ENCODE measurements around the gene PCNT.
A peak's percentile ranks its signal among the peaks of the same experiment; 100 is the strongest.

The PCNT gene

DNA sequence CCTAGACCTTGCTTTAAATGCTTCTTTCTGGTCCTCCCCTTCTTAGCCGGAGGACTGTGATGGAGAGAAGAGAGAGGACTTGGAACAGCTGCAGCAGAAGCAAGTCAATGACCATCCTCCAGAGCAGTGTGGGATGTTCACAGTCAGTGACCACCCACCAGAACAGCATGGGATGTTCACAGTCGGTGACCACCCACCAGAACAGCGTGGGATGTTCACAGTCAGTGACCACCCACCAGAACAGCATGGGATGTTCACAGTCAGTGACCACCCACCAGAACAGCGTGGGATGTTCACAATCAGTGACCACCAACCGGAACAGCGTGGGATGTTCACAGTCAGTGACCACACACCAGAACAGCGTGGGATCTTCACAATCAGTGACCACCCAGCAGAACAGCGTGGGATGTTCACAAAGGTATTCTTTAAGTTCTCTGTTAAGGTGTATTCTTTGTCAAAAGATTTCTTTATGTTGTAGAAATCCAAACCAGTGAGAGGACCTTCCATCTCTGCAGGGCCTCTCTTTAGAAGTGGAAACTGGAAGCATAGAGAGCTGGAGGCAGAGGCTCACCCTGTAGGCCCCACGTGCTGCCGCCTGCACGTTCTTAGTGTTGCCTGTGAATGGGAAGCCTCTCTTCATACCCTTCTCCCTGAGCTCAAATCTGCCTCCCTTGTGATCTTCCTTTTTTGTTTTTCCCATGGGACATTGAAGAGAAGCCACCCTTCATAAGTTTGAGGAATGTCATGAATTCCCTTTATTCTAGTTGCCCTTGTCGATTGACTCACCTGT is 10.6 kb downstream of the PCNT start:
- no peak for DNase-seq (ENCODE audit: low spot score)

DNA sequence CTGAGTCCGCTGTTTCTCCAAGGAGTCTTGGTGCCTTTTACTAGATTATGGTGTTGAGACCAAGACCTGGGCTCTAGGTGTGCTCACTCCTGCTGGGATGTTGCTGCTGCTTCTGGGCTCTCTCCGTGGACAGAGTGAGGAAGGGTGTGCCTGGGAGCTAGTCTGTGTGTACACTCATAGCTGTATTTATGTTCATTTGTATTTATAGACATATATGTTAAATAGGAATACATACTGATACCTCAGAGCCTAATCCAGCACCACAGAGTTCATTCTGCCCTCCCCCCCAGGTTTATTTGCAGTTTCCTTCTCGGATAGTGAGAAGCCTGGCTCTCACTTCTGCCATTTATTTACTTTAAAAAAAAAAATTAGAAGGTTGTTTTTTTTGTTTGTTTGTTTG is 12.6 kb downstream of the PCNT start:
- no peak for DNase-seq (ENCODE audit: low spot score)

DNA sequence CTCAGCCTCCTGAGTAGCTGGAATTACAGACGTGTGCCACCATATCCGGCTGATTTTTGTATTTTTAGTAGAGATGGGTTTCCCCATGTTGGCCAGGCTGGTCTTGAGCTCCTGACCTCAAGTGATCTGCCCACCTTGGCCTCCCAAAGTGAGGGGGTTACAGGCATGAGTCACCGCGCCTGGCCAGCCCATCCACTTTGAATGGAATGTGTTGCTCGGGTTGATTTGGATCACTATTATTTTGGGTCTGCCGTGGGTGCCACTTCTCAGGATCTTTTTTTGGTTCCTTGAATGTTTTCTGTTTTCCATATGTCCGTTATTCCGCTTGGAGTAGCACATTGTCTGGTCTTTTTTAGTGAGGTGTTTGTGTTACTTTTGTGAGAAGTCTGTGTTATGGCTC is 17.0 kb downstream of the PCNT start:
- no peak for DNase-seq (ENCODE audit: low spot score)

DNA sequence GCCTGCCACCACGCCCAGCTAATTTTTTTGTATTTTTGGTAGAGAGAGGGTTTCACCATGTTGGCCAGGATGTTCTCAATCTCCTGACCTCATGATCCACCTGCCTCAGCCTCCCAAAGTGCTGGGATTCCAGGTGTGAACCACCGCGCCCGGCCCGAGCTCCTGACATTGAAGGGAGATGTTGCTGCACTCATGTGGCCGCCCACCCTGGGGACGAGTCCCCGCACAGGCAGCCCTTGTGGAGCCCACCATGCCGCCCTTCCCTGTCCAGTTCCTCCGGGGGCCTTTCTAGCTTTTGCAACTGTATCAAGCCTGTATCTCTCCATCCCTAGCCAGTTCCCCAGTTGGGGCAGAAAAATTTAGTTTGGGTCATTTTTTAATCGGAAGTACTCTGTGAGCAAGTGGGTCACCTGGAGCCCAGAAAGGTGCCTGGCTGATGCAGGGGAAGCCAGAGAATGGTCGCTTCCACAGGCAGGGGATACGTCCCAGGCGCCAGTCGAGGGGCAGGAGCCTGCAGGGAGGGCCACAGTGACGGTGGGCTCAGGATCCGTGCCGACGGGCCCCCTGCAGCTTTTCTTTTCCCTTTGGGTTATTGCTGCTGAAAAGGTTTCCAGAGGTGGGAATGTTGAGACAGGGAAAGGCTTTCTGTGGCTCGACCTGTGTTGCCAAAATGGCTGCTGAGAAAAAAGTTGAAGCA is 20.4 kb downstream of the PCNT start:
- no peak for DNase-seq (ENCODE audit: low spot score)

DNA sequence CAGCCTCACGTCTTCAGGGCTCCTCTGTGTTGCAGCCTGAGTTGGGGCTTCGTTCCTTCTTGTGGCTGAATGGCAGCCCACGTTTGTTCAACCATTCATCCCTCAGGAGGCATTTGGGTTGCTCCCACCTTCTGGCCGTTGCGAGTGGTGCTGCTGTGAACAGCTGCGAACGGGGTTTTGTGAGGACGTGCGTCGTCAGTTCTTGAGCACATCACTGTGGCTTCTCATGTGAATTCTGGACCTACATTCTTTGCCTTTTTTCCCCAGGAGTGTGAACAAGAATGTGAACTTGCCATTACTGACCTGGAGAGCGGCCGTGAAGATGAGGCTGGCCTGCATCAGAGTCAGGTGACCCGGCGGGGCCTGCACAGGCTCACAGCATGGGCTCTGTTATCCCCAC is 21.9 kb downstream of the PCNT start:
- no peak for DNase-seq (ENCODE audit: low spot score)

DNA sequence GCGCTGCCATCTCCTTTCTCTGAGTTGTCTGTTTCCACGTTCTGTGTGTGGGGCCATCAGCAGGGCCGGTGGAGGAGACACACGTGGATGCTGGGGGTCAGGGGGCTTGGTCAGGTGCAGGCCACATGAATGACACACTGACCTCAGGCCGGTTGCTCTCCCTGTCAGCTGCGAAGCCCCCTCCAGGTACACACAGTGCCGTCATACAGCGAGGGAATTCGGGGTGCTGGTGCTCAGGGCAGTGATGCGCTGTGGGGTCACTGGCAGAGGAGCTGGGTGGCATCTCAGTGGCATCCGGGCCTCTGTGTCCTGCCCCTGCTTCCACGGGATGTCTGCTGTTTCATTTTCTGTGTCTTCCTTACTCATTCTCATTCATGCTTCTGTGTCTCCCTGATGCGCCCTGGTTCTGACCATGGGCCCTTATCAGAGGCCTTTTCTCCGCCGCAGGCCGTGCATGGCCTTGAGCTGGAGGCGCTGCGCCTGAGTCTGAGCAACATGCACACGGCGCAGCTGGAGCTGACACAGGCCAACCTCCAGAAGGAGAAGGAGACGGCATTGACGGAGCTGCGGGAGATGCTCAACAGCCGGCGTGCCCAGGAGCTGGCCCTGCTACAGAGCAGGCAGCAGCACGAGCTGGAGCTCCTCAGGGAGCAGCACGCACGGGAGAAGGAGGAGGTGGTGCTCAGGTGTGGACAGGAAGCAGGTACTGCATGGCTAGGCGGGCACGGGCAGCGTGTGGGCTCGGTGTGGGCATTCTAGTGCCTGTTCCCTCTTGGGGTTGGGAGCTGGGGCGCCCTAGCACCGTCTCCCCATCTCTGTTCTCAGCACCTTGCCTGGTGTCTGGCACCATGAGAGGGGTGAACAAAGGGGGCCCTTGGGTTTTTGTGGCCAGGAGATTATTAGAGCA is 22.6 kb downstream of the PCNT start:
- no peak for DNase-seq (ENCODE audit: low spot score)

DNA sequence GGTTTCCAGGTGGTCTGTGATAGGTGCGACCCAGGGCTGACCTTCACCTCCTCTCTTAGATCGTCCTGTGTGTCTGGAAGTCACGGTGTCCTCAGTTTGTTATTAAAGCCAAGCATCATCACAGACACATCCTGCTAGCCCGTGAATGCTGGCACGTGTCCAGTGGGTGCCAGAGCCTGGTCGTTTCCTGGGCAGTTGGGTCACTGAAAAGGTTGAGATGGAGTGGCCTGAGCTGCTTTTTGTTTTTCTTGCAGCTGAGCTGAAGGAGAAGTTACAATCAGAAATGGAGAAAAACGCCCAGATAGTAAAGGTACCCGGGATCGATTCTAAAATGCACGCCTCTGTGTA is 23.2 kb downstream of the PCNT start:
- DNase-seq (ENCODE audit: low spot score), result no peak

DNA sequence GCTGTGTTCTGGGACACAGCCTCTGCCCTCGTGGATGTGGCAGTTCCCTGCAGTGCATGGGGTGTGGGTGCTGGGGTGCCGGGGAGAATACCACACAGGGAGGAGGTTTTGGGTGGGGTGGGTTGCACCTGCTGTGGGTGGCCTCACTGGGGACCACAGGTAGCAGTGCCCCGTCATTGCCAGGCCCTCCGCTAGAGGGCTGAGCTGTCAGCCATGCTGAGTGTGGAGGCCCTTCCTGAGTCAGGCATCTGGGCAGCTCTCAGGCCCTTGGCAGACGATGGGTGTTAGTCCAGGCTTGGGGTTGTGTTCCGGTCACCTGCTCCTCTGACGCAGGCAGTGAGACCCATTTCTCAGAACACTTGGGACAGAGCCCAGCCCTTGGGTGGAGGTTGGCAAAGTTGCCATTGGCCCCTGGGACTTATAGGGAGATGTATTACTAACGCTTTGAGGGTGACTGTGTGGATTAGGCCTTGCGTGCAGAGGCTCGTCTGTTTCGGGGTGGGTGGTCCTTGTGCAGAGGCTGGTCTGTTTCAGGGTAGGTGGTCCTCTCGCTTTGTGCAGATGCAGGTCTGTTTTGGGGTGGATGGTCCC is 23.9 kb downstream of the PCNT start:
- peak; percentile 63 for DNase-seq (ENCODE audit: low spot score)

DNA sequence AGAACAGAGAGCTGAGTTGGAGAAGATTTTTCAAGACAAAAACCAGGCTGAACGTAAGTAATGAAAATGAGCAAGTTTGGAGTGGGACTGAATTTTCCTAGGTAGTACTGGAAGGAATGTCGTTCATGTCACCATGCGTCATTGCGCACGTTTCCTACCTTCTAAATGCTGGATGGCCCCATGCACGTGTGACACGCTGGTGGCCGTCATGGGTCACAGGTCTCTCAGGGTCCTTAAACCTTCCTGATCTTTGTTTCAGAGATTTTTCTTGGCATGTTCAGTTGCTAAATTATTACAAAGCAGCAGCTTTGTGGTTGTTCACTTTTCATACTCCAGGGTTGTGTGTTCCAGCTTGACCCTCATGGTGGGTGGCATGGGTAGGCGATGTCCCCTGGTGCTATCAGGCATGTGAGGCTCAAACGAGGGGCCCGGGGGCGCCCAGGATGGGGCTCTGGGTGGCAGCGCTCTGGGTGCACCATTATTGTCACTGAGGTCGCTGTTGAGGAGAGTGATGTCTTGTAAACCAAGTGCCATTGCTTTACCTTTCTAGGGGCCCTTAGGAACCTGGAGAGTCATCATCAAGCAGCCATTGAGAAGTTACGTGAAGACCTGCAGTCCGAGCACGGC is 25.3 kb downstream of the PCNT start:
- DNase-seq (ENCODE audit: low spot score), result no peak

DNA sequence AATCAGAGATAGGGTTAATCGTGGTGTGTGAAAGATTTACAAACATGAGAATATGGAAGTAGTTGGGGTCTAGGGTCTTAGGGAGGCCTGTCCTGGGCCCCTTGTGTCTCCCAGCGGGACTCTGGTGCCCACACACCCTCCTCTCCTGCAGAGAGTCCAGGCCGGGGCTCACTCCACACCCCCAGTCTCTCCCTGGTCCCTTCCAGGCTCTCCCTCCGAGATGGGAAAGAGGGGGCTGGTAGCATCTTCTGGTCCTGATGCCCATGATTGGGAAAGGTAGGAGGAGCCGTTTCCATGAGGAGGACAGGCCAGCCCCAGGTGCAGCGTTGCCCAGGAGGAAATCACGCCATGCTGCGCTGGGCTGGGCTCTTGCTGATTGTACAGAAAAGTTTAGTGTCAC is 26.6 kb downstream of the PCNT start:
- DNase-seq (ENCODE audit: low spot score), result no peak

DNA sequence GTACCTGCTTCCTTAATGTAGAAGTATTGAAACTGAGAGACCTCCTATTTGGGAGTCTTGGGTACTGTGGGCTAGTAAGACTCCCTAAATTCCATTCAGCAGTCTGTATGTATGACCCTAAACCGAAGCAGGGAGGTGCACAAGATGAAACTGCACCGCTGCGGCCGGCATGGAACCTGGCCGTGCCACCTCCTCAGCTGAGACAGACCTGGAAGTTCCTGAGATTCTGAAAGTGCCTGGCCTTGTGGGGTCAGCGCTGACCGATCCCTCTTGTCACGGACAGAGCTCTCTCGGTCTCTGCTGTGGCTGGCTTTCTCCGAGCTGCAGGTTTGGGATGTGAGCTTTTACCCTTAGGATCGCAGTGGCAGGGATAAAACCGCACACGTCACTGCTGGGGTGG is 27.0 kb downstream of the PCNT start:
- DNase-seq (ENCODE audit: low spot score), result no peak

DNA sequence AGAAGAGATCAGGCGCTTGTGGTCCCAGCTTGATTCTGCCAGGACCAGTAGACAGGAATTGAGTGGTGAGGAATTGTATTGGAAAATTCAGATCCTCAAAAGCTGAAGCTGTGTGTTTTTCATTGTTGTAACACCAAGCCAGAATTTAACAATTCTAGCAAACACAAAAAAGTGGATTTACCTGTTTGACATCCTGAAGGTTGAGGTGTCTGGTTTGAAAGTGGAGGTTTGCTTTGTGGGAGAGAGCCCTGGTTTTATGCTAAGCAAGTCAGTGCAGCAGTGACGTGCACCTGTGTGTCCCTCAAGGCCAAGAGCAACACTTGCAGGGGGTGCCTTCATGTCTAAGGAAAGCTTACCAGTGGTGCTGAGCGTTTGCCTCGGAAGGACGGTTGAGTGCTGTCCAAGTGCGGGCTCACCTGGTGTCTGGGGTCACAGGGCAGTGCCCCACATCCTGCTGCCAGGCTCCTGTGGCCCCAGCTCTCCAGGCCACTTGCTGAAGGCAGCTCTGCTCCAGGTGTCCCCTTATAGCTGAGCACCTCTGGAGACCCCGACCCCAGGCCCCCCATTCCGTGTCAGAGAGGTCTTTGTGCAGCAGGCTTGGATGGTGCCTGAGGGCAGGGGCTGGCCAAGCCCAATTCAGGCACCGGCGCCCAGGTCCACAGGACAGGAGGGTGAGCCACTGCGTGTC is 27.7 kb downstream of the PCNT start:
- DNase-seq (ENCODE audit: low spot score), result no peak

DNA sequence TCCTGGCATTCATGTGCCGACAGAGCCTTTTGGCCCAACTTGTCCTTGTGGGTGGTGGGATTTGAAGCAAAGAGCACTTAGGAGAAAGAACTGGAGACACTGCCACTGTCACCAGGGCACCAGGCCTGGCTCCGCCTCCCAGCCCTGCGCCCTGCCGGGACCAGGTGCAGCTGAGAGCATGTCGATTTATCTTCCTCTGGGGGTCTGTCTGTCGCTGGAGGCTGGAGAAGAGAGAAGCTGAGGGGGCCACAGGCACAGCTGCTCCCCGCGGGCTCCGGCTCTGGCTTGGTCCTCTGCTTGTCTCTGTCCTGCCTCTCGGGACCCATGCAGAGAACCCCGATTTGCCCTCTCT is 28.2 kb downstream of the PCNT start:
- DNase-seq (ENCODE audit: low spot score), result no peak

DNA sequence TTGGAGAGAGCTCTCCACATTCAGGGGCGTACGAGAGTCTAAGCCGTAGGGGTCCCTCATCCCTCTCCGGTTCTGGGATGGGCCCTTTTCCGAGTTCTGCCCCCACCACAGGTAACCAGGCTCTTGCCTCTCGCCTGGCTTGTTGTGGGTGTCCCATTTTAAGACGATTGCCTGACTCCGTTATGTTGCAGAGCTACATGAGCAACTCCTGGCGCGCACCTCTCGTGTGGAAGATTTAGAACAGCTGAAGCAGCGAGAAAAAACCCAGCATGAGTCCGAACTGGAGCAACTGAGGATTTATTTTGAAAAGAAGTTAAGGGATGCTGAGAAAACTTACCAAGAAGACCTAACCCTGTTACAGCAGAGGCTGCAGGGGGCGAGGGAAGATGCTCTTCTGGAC is 29.0 kb downstream of the PCNT start:
- no peak for DNase-seq (ENCODE audit: low spot score)

DNA sequence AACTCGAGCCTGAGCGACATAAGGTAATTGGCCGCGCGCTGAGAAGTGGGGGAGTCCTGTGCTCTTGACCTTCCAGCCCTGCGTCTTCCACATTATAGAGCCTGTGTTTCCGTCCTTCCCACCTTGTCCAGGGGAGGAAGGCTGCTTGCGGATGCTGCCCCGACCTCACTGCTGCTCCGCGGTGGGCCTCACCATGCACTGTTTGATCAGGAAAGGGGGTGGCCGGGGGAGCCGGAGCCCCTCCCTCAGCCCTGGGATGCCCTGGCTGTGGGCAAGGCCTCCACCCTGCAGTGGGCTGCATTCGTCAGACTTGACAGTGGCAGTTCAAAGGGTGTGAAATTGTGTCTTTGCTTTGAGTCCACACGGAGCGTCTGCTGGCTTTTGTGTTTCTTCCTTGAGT is 30.1 kb downstream of the PCNT start:
- DNase-seq (ENCODE audit: low spot score), result no peak

DNA sequence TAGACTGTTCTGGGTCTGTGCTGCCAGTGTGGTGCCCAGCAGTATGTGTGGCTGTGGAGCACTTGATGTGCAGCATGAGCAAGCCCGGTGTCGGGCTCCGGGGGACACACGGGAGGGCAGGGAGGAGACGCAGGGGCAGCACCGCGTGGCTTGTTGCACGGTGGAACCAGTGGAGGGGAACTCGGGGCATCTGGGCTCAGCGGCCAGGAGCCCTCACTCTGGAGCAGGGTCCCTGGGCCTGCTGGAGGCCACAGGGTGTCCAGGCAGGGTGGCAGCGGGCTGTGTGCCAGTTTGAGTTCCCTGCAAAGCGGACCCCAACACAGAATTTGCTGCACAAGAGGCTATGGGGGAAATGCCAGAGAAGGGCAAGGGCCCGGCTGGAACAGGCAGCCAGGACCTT is 30.6 kb downstream of the PCNT start:
- DNase-seq (ENCODE audit: low spot score), result no peak

DNA sequence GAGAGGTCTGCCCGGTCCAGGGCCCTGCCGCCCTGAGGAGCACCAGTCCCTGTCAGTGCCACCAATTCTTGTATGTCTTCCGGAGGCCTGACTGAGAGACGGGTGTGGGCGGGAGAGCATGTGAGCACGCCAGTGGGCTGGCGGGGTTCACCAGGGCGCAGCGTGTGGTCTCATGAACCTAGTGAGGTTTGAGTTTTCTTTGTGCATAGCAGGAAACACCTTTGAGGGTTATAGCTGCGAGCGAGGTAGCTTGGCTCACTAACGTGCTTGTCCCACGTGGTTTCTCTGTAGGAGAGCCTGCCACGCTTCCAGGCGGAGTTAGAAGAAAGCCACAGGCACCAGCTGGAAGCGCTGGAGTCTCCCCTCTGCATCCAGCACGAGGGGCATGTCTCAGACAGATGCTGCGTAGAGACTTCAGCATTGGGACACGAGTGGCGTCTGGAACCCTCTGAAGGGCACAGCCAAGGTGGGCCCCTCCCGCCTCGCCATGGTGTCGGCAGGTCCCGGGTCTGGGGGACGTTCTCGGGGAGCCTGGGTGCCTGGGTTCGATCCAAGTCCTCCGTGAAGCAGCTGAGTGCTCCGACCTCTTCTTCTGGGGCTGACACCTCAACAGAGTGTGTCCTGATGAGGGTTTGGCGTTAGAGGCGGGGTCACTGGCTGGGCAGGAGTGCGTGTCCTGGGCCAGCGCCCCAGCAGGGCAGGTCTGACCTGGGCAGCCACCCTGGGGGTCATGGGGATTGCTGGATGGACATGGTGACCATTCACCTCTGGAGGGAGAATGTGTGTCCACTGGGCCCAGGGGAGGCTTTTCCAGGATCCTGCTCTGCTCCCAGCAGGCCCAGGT is 31.4 kb downstream of the PCNT start:
- DNase-seq (ENCODE audit: low spot score), result no peak

DNA sequence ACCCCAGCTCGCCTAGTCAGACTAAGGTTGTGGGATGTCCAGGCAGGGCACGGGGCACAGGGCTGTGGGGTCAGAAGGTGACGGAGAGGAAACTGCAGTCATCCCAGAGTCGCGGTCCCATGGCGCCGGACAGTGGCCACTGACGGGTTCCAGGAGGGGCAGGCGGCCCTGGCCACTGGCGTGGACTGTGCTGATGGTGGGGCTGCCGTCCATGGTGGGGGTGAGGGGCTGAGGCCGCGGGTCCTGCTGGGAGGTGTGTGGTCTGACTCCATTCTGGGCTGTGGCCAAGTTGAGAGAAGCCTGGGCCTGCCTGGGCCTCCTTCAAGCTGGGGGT is 32.0 kb downstream of the PCNT start:
- DNase-seq (ENCODE audit: low spot score), result no peak

DNA sequence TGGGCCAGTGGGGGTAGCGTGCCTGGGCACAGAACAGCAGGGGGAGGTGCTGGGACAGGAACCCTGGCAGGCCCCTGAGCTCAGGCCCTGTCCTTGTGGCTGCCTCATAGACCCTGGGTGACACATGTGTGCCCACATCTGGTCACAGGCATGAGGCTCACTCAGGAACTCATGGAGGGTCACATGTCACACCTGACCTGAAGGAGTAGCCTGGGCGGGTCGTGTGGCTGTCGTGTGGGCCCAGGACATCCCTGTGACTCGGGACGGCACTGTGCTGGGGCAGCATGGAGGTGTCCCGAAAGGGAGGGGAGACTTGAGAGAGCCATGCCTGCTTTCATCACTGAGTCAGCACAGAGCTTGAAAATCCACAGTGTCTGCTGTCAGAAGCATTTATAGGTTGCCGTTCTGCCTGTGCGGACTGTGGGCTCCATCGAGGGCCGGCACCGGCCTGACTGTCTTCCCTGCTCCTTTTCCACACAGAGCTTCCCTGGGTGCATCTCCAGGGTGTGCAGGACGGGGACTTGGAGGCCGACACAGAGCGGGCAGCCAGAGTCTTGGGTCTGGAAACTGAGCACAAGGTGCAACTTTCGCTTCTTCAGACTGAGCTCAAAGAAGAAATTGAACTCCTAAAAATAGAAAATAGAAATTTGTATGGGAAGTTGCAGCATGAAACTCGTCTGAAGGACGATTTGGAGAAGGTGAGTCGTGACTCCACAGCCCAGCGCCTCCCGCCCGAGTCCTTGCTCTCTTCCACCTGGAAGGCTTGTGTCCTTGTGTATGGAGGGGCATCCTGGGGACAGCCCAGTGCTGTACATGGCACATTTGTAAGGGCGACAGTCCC is 32.8 kb downstream of the PCNT start:
- DNase-seq (ENCODE audit: low spot score), result no peak

DNA sequence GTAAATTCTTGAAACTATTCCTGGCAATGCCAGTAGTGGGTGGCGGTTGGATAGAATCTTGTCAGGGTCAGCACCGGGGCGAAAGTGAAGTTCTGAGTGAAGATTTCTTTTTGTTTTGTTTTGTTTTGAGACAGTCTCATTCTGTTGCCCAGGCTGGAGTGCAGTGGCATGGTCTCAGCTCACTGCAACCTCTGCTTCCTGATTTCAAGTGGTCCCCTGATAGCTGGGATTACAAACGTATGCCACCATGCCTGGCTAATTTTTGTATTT is 33.3 kb downstream of the PCNT start:
- DNase-seq (ENCODE audit: low spot score), result no peak

All from AG08396 (cell line).